Glutamatergic neuron (in vitro differentiated cells): ENCODE measurements around the gene GSTO2. TPM values are rescaled to one million over a fixed set of nuclear protein-coding genes. Genes with fewer than 3 reads are reported as not detected.

Experiments
- DNase-seq: peaks from one replicate; pipeline ENCODE4 v3.0.0; 2022
- H3K27ac Mint-ChIP-seq: one replicate; pipeline ENCODE4 v1.8.0; 2020; ENCODE audit warnings: mild to moderate bottlenecking, mixed read lengths, inconsistent platforms; ENCODE audit not compliant: unreplicated experiment
- H3K27me3 Mint-ChIP-seq: one replicate; pipeline ENCODE4 v1.8.0; 2020; ENCODE audit warnings: mild to moderate bottlenecking, moderate library complexity, mixed read lengths, inconsistent platforms; ENCODE audit not compliant: unreplicated experiment
- H3K36me3 Mint-ChIP-seq: one replicate; pipeline ENCODE4 v1.8.0; 2020; ENCODE audit warnings: mild to moderate bottlenecking, mixed read lengths, inconsistent platforms; ENCODE audit not compliant: unreplicated experiment
- H3K4me1 Mint-ChIP-seq: one replicate; pipeline ENCODE4 v1.8.0; 2020; ENCODE audit warnings: mild to moderate bottlenecking, low read depth, mixed read lengths, inconsistent platforms; ENCODE audit not compliant: unreplicated experiment
- H3K4me3 Mint-ChIP-seq: one replicate; pipeline ENCODE4 v1.8.0; 2020; ENCODE audit warnings: mild to moderate bottlenecking, mixed read lengths, inconsistent platforms; ENCODE audit not compliant: unreplicated experiment
- H3K9me3 Mint-ChIP-seq: one replicate; pipeline ENCODE4 v1.8.0; 2020; ENCODE audit warnings: mild to moderate bottlenecking, moderate library complexity, mixed read lengths, inconsistent platforms; ENCODE audit not compliant: unreplicated experiment
- total RNA-seq: library from RNA; stranded (reverse); fragmentation: NEBNext Ultra II Directional; extraction: Animal tissue kit (Norgen Biotek cat#: 25700); gene quantifications from one replicate; pipeline ENCODE4 v1.2.1, GENCODE V29; 2021; ENCODE audit not compliant: unreplicated experiment
- TF ChIP-seq, protein P1 (sequence below): fragments of 200-600 bp; sonication (generic); IDR thresholded peaks from one replicate; pipeline ENCODE4 v1.5.0; 2021; ENCODE audit not compliant: partially characterized antibody, unreplicated experiment

GSTO2 gene
- total RNA-seq, 1 donor from 2014 or later = 2.0 TPM

DNA sequence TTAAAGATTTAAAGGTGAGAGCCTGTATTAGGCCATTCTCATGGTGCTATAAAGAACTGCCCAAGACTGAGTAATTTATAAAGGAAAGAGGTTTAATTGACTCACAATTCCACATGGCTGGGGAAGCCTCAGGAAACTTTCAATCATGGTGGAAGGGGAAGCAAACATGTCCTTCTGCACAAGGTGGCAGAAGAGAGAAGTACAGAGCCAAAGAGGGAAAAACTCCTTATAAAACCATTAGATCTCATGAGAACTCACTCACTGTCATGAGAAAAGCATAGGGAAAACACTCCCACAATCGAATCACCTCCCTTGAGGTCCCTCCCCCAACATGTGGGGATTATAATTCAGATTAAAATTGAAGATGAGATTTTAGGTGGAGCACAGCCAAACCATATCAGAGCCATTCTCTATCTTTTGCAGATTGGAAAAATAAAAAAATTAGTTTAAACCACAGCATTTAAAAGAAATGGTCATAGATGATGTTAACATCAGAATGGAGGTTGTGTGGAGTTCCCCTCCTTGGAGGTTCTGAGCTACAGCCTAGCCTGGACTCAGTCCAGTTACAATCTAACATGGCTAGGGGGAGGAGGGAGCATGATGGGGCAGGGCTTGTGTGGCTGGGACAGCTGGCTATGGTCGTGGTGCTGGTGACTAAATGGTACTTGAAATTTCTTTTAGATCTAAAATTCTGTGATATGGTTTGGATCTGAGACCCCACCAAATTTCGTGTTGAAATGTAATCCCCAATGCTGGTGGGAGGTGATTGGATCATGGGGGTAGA, 33.1 kb downstream of the GSTO2 start:
- DNase-seq = no peak
- no peak overlapping the region for H3K4me3 Mint-ChIP-seq
- H3K4me1 Mint-ChIP-seq = peaks cover 53% of the 10 kb centered on the region
- TF ChIP-seq, protein P1, sequence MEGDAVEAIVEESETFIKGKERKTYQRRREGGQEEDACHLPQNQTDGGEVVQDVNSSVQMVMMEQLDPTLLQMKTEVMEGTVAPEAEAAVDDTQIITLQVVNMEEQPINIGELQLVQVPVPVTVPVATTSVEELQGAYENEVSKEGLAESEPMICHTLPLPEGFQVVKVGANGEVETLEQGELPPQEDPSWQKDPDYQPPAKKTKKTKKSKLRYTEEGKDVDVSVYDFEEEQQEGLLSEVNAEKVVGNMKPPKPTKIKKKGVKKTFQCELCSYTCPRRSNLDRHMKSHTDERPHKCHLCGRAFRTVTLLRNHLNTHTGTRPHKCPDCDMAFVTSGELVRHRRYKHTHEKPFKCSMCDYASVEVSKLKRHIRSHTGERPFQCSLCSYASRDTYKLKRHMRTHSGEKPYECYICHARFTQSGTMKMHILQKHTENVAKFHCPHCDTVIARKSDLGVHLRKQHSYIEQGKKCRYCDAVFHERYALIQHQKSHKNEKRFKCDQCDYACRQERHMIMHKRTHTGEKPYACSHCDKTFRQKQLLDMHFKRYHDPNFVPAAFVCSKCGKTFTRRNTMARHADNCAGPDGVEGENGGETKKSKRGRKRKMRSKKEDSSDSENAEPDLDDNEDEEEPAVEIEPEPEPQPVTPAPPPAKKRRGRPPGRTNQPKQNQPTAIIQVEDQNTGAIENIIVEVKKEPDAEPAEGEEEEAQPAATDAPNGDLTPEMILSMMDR = no peak
- peaks cover 16% of the 10 kb centered on the region for H3K9me3 Mint-ChIP-seq
- H3K27ac Mint-ChIP-seq = peak overlapping the region; percentile 99
- H3K36me3 Mint-ChIP-seq = peaks cover 20% of the 10 kb centered on the region
- H3K27me3 Mint-ChIP-seq = peaks cover 9% of the 10 kb centered on the region

DNA sequence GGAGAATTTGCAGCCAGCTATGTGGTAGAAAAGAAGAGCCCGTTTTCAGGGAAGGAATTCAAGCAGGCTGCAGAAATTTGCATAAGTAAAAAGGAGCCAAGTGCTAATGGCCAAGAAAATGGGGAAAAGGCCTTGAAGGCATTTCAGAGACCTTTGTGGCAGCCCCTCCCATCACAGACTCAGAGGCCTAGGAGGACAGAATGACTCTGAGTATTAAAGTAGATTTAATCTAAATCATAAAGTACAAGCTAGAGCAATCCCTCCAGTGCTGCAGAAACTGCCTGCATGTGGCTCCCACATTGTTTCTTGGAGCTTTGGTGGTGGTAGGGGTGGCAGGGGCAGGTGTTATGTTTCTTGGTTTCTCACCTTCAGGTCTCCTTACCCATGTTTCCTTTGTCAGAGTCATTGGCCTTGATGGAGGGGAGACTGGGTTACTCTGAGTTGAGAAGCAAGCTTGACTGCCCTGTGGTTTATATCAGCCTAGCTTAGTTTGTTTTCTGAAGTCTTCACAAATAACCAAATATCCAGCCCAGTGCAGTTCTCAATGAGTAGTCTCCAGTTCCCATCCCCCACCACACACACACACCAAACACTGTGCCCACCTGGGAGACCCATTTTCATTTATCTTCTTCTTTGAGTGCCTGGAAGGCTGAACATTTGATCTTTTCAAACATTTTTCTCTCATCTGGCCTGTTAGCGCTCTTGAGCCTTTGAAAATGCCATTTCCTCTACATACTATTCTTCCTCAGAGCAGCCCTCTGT, 34.8 kb downstream of the GSTO2 start:
- peaks cover 58% of the 10 kb centered on the region for H3K4me1 Mint-ChIP-seq

DNA sequence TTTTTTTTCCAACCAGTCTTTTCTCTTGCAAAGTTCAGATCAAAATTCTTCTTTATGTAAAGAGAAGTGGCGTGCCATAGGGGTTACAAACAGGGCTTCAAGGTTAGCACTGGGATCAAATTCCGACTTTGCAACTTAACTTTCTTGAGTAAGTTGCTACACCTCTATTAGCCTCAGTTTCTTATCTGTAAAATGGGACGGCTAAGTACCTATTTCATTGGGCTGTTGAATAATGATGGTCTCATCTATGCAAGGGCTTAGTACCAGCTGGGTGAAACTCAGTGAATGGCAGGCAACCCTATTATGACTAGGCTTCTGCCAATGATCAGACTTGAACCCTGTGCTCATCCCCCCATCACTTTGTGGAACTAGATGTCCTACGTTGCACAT, 35.4 kb downstream of the GSTO2 start:
- no peak overlapping the region for H3K4me3 Mint-ChIP-seq
- H3K36me3 Mint-ChIP-seq = peaks cover 20% of the 10 kb centered on the region
- no peak for DNase-seq
- H3K4me1 Mint-ChIP-seq = peaks cover 53% of the 10 kb centered on the region
- peaks cover 16% of the 10 kb centered on the region for H3K9me3 Mint-ChIP-seq
- H3K27me3 Mint-ChIP-seq = peaks cover 9% of the 10 kb centered on the region
- H3K27ac Mint-ChIP-seq = peak overlapping the region; percentile 13
- TF ChIP-seq, protein P1 = no peak

More for the DNA sequence above, 34.8 kb downstream of the GSTO2 start:
- Mint-ChIP-seq H3K36me3 (peaks cover 20% of the 10 kb centered on the region), H3K27me3 (peaks cover 9% of the 10 kb centered on the region), H3K27ac (no peak overlapping the region), H3K9me3 (peaks cover 16% of the 10 kb centered on the region), H3K4me3 (no peak overlapping the region)
- TF ChIP-seq, protein P1 = no peak
- DNase-seq = no peak

GRCh38 chr10:104304927-104305326, 35.9 kb downstream of the GSTO2 start:
- peaks cover 20% of the 10 kb centered on the region for H3K36me3 Mint-ChIP-seq
- peaks cover 9% of the 10 kb centered on the region for H3K27me3 Mint-ChIP-seq
- H3K4me1 Mint-ChIP-seq = peaks cover 47% of the 10 kb centered on the region
- DNase-seq = no peak
- TF ChIP-seq, protein P1 = no peak
- peak overlapping the region; percentile 13 for H3K27ac Mint-ChIP-seq
- no peak overlapping the region for H3K4me3 Mint-ChIP-seq
- H3K9me3 Mint-ChIP-seq = peaks cover 16% of the 10 kb centered on the region

DNA sequence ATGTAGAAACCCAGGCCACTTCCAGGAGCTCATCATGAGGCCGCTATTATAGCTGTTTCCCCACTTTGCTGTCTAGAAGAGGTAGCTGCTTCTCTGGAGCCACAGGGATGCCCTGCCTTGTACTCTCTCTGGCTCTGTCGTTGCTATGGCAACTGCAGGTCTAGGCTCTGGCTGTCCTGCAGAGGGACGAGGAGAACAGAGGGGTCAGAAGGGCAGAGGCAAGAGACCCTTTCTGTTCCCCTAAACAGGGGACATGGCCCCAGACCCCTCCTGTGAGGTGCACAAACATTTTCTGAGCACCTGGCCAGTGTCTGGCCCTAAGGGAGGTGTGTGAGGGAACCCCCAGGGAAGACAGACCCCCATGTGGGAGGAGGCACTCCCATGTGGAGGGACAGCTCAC, 37.9 kb downstream of the GSTO2 start:
- TF ChIP-seq, protein P1 = no peak
- Mint-ChIP-seq H3K4me3 (no peak overlapping the region), H3K27ac (peak overlapping the region; percentile 45), H3K36me3 (peaks cover 20% of the 10 kb centered on the region), H3K4me1 (peaks cover 29% of the 10 kb centered on the region), H3K9me3 (peaks cover 7% of the 10 kb centered on the region), H3K27me3 (peaks cover 2% of the 10 kb centered on the region)
- no peak for DNase-seq
